GM10847 (cell line): ENCODE data around the gene SERINC5.

Experiments used
- POLR2A ChIP-seq: IDR thresholded peaks from 2 replicates; pipeline ENCODE4 v1.6.1; 2011; ENCODE audit not compliant: insufficient read length; ENCODE audit errors: extremely low read depth

The SERINC5 gene

GRCh38 chr5:80172067-80172695 is 83.7 kb downstream of the SERINC5 start:
- TF ChIP-seq POLR2A, result no peak

DNA sequence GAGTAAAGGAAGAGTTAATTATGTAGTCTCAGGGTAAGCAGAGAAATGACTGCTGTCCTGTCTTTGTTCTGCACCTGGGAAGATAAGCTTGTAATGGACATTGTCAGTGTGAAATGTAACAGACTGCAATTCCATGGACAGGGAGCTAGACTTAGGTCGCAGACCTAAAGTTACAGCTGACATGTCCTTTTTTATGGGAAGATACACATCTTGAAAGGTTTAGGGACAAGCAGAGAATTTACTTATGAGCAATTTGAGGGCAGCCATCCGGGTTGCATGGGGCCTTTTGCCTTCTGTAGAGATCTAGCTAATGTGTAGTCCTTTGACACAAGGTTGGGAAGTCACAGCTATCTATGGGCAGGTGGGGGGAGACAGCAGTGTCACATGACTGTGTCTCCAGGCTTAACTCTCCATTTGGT is 85.7 kb downstream of the SERINC5 start:
- TF ChIP-seq POLR2A, result no peak

GRCh38 chr5:80168388-80169028 is 87.3 kb downstream of the SERINC5 start:
- TF ChIP-seq POLR2A, result no peak

DNA sequence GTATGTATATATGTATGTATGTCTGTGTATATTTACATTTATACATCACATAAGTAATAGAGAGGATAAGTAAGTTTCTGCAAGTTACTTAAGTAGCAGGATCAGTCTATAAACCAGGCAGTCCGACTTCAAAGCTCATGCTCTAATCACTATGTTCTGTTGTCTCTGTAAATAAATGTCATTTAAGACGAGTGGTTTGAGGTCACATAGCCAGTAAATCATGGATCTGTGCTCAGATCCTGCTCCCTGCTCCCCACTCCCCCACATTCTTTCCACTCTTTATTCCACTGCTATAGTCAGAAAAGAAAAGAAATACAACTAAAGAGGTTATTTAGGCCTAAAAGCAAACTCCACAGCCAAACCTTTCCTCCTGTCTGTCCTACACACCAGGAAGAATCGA is 90.4 kb downstream of the SERINC5 start:
- no peak for TF ChIP-seq POLR2A

DNA sequence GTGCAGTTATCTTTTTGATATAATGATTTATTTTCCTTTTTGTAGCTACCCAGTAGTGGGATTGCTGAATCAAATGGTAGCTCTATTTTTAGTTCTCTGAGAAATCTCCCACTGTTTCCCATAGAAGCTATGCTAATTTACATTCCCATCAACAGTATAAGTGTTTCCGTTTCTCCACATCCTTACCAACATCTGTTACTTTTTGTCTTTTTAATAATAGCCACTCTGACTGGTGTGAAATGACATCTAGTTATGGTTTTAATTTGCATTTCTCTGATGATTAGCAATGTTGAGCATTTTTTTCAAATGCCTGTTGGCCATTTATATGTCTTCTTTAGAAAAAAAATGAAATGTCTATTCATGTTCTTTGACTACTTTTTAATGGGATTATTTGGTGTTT is 94.7 kb downstream of the SERINC5 start:
- TF ChIP-seq POLR2A, result no peak

- TF ChIP-seq POLR2A, result no peak
Measured at GRCh38 chr5:80160242-80160641, 95.6 kb downstream of the SERINC5 start.

GRCh38 chr5:80159133-80159815 is 96.6 kb downstream of the SERINC5 start:
- TF ChIP-seq POLR2A, result no peak

DNA sequence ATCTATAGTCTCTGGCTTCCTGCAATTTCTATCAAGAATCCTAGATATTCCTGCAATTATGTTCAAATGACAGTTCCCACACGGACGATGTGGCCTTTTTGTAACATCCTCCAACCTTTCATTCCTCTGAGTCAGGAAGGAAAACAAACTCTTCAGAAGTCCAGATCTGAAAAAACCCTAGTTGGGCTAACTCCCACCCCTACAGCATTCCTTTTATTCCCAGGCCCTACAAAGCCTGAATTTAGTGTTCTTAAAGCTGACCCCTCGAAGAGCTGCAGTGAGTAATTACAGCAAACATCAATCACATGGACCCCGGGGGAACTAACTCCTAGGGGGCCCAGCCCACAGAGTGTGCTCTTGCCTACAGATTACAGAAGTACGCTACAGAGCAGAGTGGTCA is 99.7 kb downstream of the SERINC5 start:
- TF ChIP-seq POLR2A, result no peak

DNA sequence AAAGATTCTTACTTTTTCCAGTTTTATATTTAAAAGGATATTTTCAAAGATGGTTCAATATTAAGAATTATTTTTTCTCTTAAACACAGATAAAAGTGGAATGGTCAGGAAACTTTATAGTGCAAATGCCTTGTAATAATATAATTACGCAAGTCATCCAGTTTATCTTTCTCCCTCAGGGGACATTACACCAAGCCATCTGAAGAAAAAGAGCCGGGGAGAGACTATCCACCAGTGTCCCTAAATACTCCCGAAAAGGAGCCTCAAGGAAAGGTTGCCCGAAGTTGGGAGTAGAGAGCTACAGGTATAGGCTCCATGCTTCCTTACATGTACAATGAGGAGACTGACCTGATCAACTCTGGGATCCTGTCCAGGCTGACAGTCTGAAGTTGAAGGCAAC is 101.1 kb downstream of the SERINC5 start:
- no peak for TF ChIP-seq POLR2A

- TF ChIP-seq POLR2A, result no peak
Measured at GRCh38 chr5:80153586-80154126, 102.2 kb downstream of the SERINC5 start.

- TF ChIP-seq POLR2A, result no peak
Measured at GRCh38 chr5:80152778-80153177, 103.1 kb downstream of the SERINC5 start.

GRCh38 chr5:80151890-80152289 is 104.0 kb downstream of the SERINC5 start:
- TF ChIP-seq POLR2A, result no peak

DNA sequence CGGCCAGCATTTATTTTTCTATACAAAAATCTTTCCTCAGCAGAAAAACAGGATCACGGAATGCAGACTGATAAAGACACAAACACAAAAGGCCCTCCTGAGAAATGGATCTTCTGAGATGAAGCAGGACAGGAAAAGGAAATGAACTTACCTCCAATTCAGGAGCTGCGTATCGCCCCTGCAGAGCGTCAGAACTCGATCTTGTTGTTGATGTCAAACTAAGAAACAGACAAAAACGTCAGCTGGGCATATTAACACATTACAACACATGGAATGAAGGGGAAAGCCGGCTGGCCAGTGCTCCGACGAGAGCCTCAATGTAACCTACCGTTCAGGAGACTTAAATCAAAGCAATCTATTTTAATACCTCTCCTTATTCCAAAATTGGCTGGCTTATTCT is 105.1 kb downstream of the SERINC5 start:
- TF ChIP-seq POLR2A, result no peak

GRCh38 chr5:80149161-80149609 is 106.7 kb downstream of the SERINC5 start:
- no peak for TF ChIP-seq POLR2A

DNA sequence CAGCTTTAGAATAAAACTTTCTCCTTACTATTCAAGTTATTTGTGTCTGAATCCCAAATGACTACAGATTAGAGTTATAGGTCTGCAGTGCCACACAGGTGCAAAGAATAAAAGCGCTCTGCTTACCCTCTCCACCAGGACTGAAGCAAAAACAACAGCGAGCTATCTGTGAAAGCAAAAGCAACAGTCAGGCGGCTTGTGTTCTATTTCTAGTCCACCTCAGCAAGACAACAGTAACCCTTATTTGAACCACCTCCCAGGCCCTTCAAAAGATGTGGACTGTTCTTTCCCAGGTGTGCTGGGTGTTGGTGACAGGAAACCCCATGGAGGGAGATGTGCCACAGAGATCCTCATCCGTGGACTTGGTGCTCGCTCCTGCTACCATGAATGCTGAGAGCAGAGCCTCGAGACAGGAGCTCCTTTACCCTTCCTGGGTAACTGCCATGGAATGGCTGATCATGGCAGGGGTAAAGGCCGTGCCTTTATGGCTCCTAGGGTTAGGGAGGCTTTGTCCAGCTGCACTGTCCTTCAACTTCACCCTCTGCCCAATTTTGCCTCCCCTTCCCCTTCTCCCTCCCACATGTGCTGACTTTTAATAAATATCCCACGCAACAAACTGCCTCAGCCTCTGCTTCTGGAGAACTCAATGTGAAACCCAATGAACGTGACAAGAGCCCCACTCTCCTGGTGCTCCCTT is 108.6 kb downstream of the SERINC5 start:
- TF ChIP-seq POLR2A, result no peak
